HepG2 (cell line): ENCODE measurements around the gene TRIM22. TPM values are rescaled to one million over a fixed set of nuclear protein-coding genes. Genes with fewer than 3 reads are reported as not detected.

Experiments used
- ATAC-seq: fragments of 200-7000 bp; cut with Tn5 transposase; 3 replicates; pipeline ENCODE4 v1.9.1; 2020; ENCODE audit warnings: mild to moderate bottlenecking, moderate library complexity
- BruUV-seq: library from RNA; stranded (reverse); fragments of 400-500 nt; replicated peaks from 2 replicates; lab custom pipeline; 2021; lab: Mats Ljungman, UMichigan
- CTCF ChIA-PET: fragments of 300-600 bp; formaldehyde crosslinking; extraction: SDS; loops from one replicate; lab custom pipeline; 2021; ENCODE audit warnings: low total read pairs, inconsistent platforms, low intra/inter-chr PET ratio; lab: Yijun Ruan, JAX
- POLR2A ChIA-PET: fragments of 350-600 bp; sonication (Branson Sonifier 250); formaldehyde crosslinking; loops from one replicate; lab custom pipeline; 2020; ENCODE audit warnings: antibody characterized with exemption, inconsistent platforms; lab: Yijun Ruan, JAX
- DNase-seq: peaks from one replicate; pipeline ENCODE4 v3.0.0-alpha.2; 2015; ENCODE audit warnings: low spot score
- FAIRE-seq: peaks from 3 replicates; lab custom pipeline; 2011; peaks lifted over from hg19 to GRCh38; lab: Jason Lieb, UNC
- H2AFZ ChIP-seq: one replicate; pipeline ENCODE4 v1.6.1; 2011; ENCODE audit warnings: low read length, inconsistent platforms
- H3K27ac ChIP-seq: fragments of 300-600 bp; 3 replicates; pipeline ENCODE4 v1.8.0; 2011; ENCODE audit warnings: mixed run types, mild to moderate bottlenecking, mixed read lengths, low read length, inconsistent platforms; ENCODE audit not compliant: insufficient read depth; ENCODE audit errors: extremely low read length
- H3K27me3 ChIP-seq, 2 experiments: fragments of 200-600 bp in 1 of 2; 2 replicates in 1 of 2; 3 replicates in 1 of 2; pipeline versions ENCODE4 v1.6.0 to v1.8.0; 2011; ENCODE audit warnings: low read length in 2 of 2, mild to moderate bottlenecking in 2 of 2, moderate library complexity in 2 of 2, inconsistent platforms in 1 of 2; ENCODE audit not compliant: insufficient read depth in 2 of 2, control insufficient read depth in 1 of 2
- H3K36me3 ChIP-seq, 2 experiments: fragments of 200-600 bp in 1 of 2; replicated peaks in 1 of 2; 2 replicates in 1 of 2; 3 replicates in 1 of 2; pipeline versions ENCODE4 v1.5.1 to v1.8.0; 2011; ENCODE audit warnings: low read length in 2 of 2, inconsistent platforms in 1 of 2; ENCODE audit not compliant: insufficient read depth in 2 of 2, control insufficient read depth in 1 of 2
- H3K4me1 ChIP-seq: 2 replicates; pipeline ENCODE4 v1.5.1; 2012; ENCODE audit warnings: low read length, inconsistent platforms; ENCODE audit not compliant: insufficient read depth
- H3K4me2 ChIP-seq: 2 replicates; pipeline ENCODE4 v1.6.0; 2011; ENCODE audit warnings: low read depth, low read length, inconsistent platforms
- H3K4me3 ChIP-seq, 3 experiments: fragments of 200-600 bp in 1 of 3; sonication (generic), shearing (Covaris generic) in 1 of 3; replicated peaks in 1 of 3; 2 replicates each; pipeline ENCODE4 v1.5.1; 2011 to 2016; ENCODE audit warnings: low read length in 3 of 3, inconsistent platforms in 2 of 3, low read depth in 2 of 3, mild to moderate bottlenecking in 2 of 3, control low read depth in 1 of 3, mixed read lengths in 1 of 3; ENCODE audit not compliant: insufficient read depth in 1 of 3
- H3K79me2 ChIP-seq: one replicate; pipeline ENCODE4 v1.6.1; 2011; ENCODE audit warnings: low read length, inconsistent platforms; ENCODE audit not compliant: insufficient read depth
- H3K9ac ChIP-seq: 2 replicates; pipeline ENCODE4 v1.6.0; 2011; ENCODE audit warnings: mild to moderate bottlenecking, low read depth, low read length, inconsistent platforms; ENCODE audit not compliant: insufficient read depth
- H3K9me3 ChIP-seq: 2 replicates; pipeline ENCODE4 v1.5.1; 2012; ENCODE audit warnings: mild to moderate bottlenecking, low read length
- H4K20me1 ChIP-seq: 2 replicates; pipeline ENCODE4 v1.6.0; 2011; ENCODE audit warnings: inconsistent platforms, mild to moderate bottlenecking, low read length, moderate library complexity; ENCODE audit not compliant: insufficient read depth
- HMG20B ChIP-seq: conservative IDR thresholded peaks from 2 replicates; pipeline ENCODE4 v1.6.1; 2016; ENCODE audit warnings: missing genetic modification reagents, missing compliant biosample characterization
- HNF4G ChIP-seq, 2 experiments: sonication (generic) in 1 of 2; formaldehyde crosslinking in 1 of 2; IDR thresholded peaks; 2 replicates each; pipeline versions ENCODE4 v1.4.0 to v1.6.1; 2011 to 2020; ENCODE audit warnings: borderline replicate concordance in 2 of 2, low read depth in 2 of 2, mild to moderate bottlenecking in 2 of 2, low read length in 1 of 2, missing genetic modification reagents in 1 of 2, moderate library complexity in 1 of 2
- JARID2 ChIP-seq: sonication (generic); formaldehyde crosslinking; IDR thresholded peaks from 2 replicates; pipeline ENCODE4 v1.8.1; 2023; ENCODE audit warnings: missing genetic modification reagents, inconsistent platforms; ENCODE audit not compliant: insufficient replicate concordance
- MBD4 ChIP-seq: IDR thresholded peaks from 2 replicates; pipeline ENCODE4 v1.6.1; 2012; ENCODE audit warnings: low read length, inconsistent platforms, borderline replicate concordance
- PCBP1 ChIP-seq: fragments of 200-400 bp; formaldehyde crosslinking; IDR thresholded peaks from 2 replicates; pipeline ENCODE4 v1.6.1; 2017; ENCODE audit warnings: mild to moderate bottlenecking, low read depth, low read length, borderline replicate concordance
- PHF20 ChIP-seq: sonication (generic); formaldehyde crosslinking; IDR thresholded peaks from 2 replicates; pipeline ENCODE4 v1.5.0; 2020; ENCODE audit warnings: mild to moderate bottlenecking, missing genetic modification reagents
- REXO4 ChIP-seq: sonication (generic); formaldehyde crosslinking; IDR thresholded peaks from 2 replicates; pipeline ENCODE4 v1.8.0; 2022; ENCODE audit warnings: missing genetic modification reagents, mild to moderate bottlenecking, borderline replicate concordance
- SIN3A ChIP-seq: IDR thresholded peaks from 2 replicates; pipeline ENCODE4 v1.6.1; 2011; ENCODE audit warnings: low read depth, mild to moderate bottlenecking, control low read depth, low read length, borderline replicate concordance
- ZNF180 ChIP-seq: sonication (generic); formaldehyde crosslinking; IDR thresholded peaks from 2 replicates; pipeline ENCODE4 v1.4.0; 2020; ENCODE audit warnings: low read depth, missing genetic modification reagents, borderline replicate concordance
- ZNF256 ChIP-seq: sonication (generic); formaldehyde crosslinking; conservative IDR thresholded peaks from 2 replicates; pipeline ENCODE4 v1.4.0; 2020; ENCODE audit warnings: missing genetic modification reagents
- ZNF3 ChIP-seq: IDR thresholded peaks from 2 replicates; pipeline ENCODE4 v1.7.0; 2017; ENCODE audit warnings: inconsistent platforms
- ZNF343 ChIP-seq: sonication (generic); formaldehyde crosslinking; IDR thresholded peaks from 2 replicates; pipeline ENCODE4 v1.4.0; 2020; ENCODE audit warnings: mild to moderate bottlenecking, missing genetic modification reagents
- ZNF562 ChIP-seq: sonication (generic); formaldehyde crosslinking; IDR thresholded peaks from 2 replicates; pipeline ENCODE4 v1.8.0; 2022; ENCODE audit warnings: missing genetic modification reagents, borderline replicate concordance
- ZNF775 ChIP-seq: sonication (generic); formaldehyde crosslinking; IDR thresholded peaks from 2 replicates; pipeline ENCODE4 v1.4.0; 2020; ENCODE audit warnings: missing genetic modification reagents, mild to moderate bottlenecking, moderate library complexity, borderline replicate concordance
- ZNF780A ChIP-seq: sonication (generic); formaldehyde crosslinking; IDR thresholded peaks from 2 replicates; pipeline ENCODE4 v1.8.0; 2022; ENCODE audit warnings: mild to moderate bottlenecking, missing genetic modification reagents, moderate library complexity
- WGBS: methylation state at CpG from one replicate; pipeline ENCODE4 v1.1.6; 2017; ENCODE audit warnings: low lambda C conversion rate; 5-methylcytosine and 5-hydroxymethylcytosine counted together
- in situ Hi-C: cut with HindIII; loops from 2 replicates; pipeline ENCODE4 v1.10.0; 2017; ENCODE audit warnings: low pct_unique_long_range_greater_than_20kb; ENCODE audit not compliant: extremely low pct_ligation_motif_present
- intact Hi-C: fragments of 100-400 bp; cut with micrococcal nuclease; formaldehyde crosslinking; loops from one replicate; pipeline ENCODE4 v1.10.0; 2022; ENCODE audit not compliant: unreplicated experiment
- polyA plus RNA-seq, 8 experiments: library from polyadenylated mRNA; depleted of rRNA in 3 of 8; stranded (reverse) in 7 of 8; unstranded in 1 of 8; fragments of >200 nt; fragmentation: Illumina TruSeq in 4 of 8; extraction: Trizol in 4 of 8; gene quantifications; 2 replicates each; pipeline versions ENCODE4 v1.2.1 to v1.2.3, GENCODE V29; 2011 to 2016; ENCODE audit warnings: low read depth in 4 of 8, missing spikeins in 1 of 8, mixed read lengths in 1 of 8; ENCODE audit not compliant: insufficient read depth in 1 of 8
- total RNA-seq, 5 experiments: library from RNA; depleted of rRNA; stranded (reverse); fragments of >200 nt; fragmentation: Illumina TruSeq; extraction: Trizol; gene quantifications; 2 replicates each; pipeline ENCODE4 v1.2.3, GENCODE V29; 2016; ENCODE audit warnings: low read depth in 1 of 5
- TF ChIP-seq, protein P1 (sequence below): IDR thresholded peaks from 2 replicates; pipeline ENCODE4 v1.6.1; 2016; ENCODE audit warnings: low read depth, control low read depth
- TF ChIP-seq, protein P2 (sequence below): sonication (generic); formaldehyde crosslinking; IDR thresholded peaks from 2 replicates; pipeline ENCODE4 v1.8.0; 2022; ENCODE audit warnings: mild to moderate bottlenecking, missing genetic modification reagents
- TF ChIP-seq, protein P3 (sequence below): sonication (generic); formaldehyde crosslinking; IDR thresholded peaks from 2 replicates; pipeline ENCODE4 v1.8.0; 2022; ENCODE audit warnings: low read depth, missing genetic modification reagents
- TF ChIP-seq, protein P4 (sequence below): fragments of 450-650 bp; IDR thresholded peaks from 2 replicates; pipeline ENCODE4 v1.6.1; 2016

The TRIM22 gene
- total and polyA plus RNA-seq, 2 of the 13 experiments (the other 11 are each of a cell fraction or from before 2014, with no cell fraction given) = 2.4 to 3.2 TPM

DNA sequence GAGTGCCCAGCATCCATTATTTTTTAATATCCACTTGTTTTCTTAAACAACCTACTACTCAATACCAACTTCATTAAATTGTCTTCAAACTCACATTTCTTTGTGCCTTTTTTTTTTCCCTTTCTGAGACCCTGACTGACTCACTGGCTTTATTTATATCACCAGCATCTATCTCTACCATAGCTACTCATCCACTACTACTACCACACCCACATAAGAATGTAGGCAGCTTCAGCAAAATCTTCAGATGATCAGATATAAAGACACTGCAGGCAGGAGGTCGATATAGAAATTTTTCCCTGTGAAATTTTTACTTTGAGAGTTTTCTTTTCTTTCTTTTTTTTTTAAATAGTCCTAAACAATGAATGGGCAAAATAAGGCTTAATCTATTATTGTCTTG, 48.8 kb downstream of the TRIM22 start (continued):
- TF ChIP-seq HNF4G (IDR thresholded peaks at IDR 0.05; ENCODE audit: borderline replicate concordance, low read depth, low read length) (no peak), HNF4G (CRISPR knock-in tag; IDR thresholded peaks at IDR 0.05; ENCODE audit: borderline replicate concordance, low read depth) (no peak), ZNF775 (CRISPR knock-in tag) (no peak), MBD4 (no peak), PHF20 (CRISPR knock-in tag) (no peak), ZNF562 (CRISPR knock-in tag) (no peak)
- TF ChIP-seq, protein P1, sequence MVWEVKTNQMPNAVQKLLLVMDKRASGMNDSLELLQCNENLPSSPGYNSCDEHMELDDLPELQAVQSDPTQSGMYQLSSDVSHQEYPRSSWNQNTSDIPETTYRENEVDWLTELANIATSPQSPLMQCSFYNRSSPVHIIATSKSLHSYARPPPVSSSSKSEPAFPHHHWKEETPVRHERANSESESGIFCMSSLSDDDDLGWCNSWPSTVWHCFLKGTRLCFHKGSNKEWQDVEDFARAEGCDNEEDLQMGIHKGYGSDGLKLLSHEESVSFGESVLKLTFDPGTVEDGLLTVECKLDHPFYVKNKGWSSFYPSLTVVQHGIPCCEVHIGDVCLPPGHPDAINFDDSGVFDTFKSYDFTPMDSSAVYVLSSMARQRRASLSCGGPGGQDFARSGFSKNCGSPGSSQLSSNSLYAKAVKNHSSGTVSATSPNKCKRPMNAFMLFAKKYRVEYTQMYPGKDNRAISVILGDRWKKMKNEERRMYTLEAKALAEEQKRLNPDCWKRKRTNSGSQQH (CRISPR knock-in tag) = no peak
- TF ChIP-seq, protein P2, sequence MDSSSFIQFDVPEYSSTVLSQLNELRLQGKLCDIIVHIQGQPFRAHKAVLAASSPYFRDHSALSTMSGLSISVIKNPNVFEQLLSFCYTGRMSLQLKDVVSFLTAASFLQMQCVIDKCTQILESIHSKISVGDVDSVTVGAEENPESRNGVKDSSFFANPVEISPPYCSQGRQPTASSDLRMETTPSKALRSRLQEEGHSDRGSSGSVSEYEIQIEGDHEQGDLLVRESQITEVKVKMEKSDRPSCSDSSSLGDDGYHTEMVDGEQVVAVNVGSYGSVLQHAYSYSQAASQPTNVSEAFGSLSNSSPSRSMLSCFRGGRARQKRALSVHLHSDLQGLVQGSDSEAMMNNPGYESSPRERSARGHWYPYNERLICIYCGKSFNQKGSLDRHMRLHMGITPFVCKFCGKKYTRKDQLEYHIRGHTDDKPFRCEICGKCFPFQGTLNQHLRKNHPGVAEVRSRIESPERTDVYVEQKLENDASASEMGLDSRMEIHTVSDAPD = no peak

DNA sequence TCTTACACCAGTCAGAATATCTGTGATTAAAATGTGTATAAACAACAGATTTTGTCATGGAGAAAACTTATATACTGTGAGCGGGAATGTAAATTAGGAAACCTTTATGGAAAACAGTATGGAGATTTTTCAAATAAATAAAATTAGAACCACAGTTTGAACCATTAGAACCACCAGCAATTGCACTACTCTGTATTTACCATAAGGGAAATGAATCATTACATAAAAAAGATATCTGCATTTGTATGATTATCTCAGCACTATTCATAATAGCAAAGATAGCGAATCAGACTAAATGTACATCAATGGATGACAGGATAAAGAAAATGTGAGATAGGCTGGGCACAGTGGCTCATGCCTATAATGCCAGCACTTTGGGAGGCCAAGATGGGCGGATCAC, 57.0 kb downstream of the TRIM22 start:
- BruUV-seq = no TSS peak
- 18% methylated on average over 3 of the region's 3 CpGs for WGBS
- Histone ChIP-seq H3K36me3 (no peaks in the 10 kb centered on the region), H3K27me3 (no peaks in the 10 kb centered on the region), H4K20me1 (no peaks in the 10 kb centered on the region; the same call in 1 of the 2 replicates), H3K9ac (no peak overlapping the region), H3K4me1 (no peaks in the 10 kb centered on the region), H3K9me3 (no peaks in the 10 kb centered on the region), H3K4me3 (no peak overlapping the region), H3K27ac (no peak overlapping the region), H2AFZ (no peak overlapping the region), H3K79me2 (no peaks in the 10 kb centered on the region), H3K4me2 (no peak overlapping the region)
- DNase-seq (no peak), ATAC-seq (no peak), FAIRE-seq (no peak)
- in situ Hi-C loops = no loop called here
- intact Hi-C loops = no loop called here
- POLR2A ChIA-PET = no interaction called here
- CTCF ChIA-PET = no interaction called here
- TF ChIP-seq ZNF780A (no peak), HMG20B (CRISPR knock-in tag) (no peak), SIN3A (no peak), REXO4 (no peak), PCBP1 (no peak), ZNF3 (CRISPR knock-in tag) (no peak), ZNF343 (CRISPR knock-in tag) (no peak), JARID2 (CRISPR knock-in tag) (no peak), ZNF256 (CRISPR knock-in tag) (no peak), ZNF180 (CRISPR knock-in tag) (no peak)
- TF ChIP-seq, protein P3, sequence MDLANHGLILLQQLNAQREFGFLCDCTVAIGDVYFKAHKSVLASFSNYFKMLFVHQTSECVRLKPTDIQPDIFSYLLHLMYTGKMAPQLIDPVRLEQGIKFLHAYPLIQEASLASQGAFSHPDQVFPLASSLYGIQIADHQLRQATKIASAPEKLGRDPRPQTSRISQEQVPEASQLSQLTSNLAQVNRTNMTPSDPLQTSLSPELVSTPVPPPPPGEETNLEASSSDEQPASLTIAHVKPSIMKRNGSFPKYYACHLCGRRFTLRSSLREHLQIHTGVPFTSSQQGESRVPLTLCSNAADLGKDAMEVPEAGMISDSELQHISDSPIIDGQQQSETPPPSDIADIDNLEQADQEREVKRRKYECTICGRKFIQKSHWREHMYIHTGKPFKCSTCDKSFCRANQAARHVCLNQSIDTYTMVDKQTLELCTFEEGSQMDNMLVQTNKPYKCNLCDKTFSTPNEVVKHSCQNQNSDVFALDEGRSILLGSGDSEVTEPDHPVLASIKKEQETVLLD (CRISPR knock-in tag) = no peak
- TF ChIP-seq, protein P4, sequence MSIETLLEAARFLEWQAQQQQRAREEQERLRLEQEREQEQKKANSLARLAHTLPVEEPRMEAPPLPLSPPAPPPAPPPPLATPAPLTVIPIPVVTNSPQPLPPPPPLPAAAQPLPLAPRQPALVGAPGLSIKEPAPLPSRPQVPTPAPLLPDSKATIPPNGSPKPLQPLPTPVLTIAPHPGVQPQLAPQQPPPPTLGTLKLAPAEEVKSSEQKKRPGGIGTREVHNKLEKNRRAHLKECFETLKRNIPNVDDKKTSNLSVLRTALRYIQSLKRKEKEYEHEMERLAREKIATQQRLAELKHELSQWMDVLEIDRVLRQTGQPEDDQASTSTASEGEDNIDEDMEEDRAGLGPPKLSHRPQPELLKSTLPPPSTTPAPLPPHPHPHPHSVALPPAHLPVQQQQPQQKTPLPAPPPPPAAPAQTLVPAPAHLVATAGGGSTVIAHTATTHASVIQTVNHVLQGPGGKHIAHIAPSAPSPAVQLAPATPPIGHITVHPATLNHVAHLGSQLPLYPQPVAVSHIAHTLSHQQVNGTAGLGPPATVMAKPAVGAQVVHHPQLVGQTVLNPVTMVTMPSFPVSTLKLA = no peak
